NB4 (cell line): ENCODE data around the gene L1CAM.
A peak's percentile ranks its signal among the peaks of the same experiment; 100 is the strongest.
"Not testable (repeated sequence)": the region's sequence is repeated elsewhere in the genome, so short reads cannot be mapped to it uniquely, and the experiment has no call there.

Experiments
- DNase-seq: peaks from one replicate; pipeline ENCODE4 v3.0.0; 2010; ENCODE audit warnings: low read depth
- H3K4me3 ChIP-seq: one replicate; pipeline ENCODE4 v1.5.1; 2011; ENCODE audit warnings: mild to moderate bottlenecking, low read depth, low read length, moderate library complexity
- CTCF ChIP-seq: IDR thresholded peaks from one replicate; pipeline ENCODE4 v1.5.1; 2012; ENCODE audit warnings: low read depth, low read length
- MAX ChIP-seq: IDR thresholded peaks from 2 replicates; pipeline ENCODE4 v1.6.1; 2011; ENCODE audit warnings: low read depth, low read length
- MYC ChIP-seq: IDR thresholded peaks from 2 replicates; pipeline ENCODE4 v1.6.1; 2011; ENCODE audit warnings: low read depth, low read length
- POLR2A ChIP-seq: IDR thresholded peaks from 2 replicates; pipeline ENCODE4 v1.6.1; 2011; ENCODE audit warnings: mild to moderate bottlenecking; ENCODE audit not compliant: insufficient read length; ENCODE audit errors: extremely low read depth

Gene L1CAM

DNA sequence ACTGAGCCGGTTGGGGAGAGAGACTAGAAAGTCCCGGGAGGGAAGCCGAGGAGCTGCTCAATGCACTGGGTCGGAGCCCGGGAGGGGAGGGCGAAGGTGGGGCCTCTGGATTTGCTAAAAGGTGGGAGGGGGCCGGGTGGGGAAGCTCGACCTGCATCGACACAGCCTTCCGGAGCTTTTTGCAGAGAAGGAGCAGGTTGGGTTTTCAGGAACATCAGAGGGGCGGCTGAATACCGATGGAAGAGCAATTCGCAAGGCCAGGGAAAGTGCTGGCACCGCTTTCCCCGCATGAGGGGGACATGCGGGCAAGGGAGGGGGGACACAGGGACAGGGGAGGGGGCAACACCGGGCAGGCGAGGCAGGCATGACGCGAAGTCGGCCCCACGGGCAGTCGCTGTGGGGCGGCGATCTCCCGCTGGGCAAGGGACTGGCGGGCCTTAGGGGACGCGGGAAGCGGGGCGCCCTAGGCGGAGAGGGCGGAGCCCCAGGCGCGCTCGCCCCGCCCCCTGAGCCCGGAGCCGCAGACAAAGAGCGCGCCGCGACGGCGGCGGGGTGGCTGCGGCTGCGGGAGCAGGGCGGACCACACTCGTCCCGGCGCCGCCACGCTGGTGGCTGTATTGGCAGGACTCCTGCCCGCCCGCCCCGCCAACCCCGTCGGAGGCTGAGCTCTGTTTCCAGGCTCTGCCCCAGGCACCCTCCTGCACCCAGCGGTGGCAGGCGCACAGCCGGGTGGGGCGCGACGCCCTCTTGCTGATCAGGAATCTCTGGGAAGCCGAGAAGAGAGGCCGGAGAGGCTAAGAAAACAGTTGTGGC, 67.2 kb downstream of the L1CAM start:
- peak overlapping the region; percentile 16 for H3K4me3 ChIP-seq
- TF ChIP-seq POLR2A = peak; percentile 32
- TF ChIP-seq CTCF = no peak
- peak; percentile 57 for DNase-seq

DNA sequence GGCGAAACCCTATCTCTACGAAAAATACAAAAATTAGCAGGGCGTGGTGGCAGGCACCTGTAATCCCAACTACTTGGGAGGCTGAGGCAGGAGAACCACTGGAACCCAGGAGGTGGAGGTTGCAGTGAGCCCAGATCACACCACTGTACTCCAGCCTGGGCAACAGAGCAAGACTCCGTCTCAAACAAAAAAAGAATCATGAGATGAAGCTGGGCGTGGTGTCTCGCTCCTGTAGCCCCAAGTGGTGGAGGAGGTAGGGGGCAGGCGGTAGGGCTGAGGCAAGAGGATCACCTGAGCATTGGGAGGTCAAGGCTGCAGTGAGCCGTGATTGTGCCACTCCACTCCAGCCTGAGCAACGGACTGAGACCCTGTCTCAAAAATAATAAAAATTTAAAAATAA, 67.9 kb downstream of the L1CAM start:
- H3K4me3 ChIP-seq, DNase-seq: not testable (repeated sequence)

DNA sequence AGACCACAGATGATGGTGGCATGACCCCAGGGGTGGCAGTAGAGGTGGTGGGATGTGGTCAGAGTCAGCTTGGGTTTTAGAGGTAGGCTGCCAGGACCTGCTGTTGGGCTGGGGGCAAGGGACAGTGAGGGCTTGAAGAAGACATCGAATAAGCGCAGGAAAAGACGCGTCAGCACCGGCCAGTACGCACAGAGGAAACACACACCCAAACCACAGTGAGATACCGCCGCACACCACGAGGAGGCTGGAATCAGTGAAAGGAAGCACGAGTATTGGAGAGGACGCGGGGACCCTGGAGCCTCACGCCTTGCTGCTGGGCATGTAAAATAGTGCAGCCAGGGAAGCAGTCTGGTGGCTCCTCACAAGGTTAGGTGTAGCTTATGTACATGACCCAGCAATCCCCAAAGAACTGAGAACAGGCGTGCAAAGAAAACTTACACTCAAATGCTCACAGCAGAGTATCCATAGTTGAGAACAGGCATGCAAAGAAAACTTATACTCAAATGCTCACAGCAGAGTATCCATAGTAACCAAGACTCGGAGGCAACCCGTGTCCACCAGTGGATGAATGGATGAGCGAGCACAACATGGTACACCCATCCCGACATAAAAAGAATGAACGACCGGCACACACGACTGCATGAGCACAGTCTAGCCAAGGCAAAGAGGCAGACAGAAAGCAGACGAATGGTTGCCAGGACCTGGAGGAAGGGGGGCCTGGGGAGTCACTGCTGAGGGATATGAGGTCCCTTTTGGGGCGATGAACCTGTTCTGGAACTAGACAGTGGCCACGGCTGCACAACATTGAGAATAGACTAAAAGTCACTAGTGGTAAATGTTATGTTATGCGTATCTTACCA, 68.9 kb downstream of the L1CAM start:
- DNase-seq = peak; percentile 58
- TF ChIP-seq POLR2A (no peak), MYC (no peak), CTCF (no peak), MAX (no peak)
- no peak overlapping the region for H3K4me3 ChIP-seq

DNA sequence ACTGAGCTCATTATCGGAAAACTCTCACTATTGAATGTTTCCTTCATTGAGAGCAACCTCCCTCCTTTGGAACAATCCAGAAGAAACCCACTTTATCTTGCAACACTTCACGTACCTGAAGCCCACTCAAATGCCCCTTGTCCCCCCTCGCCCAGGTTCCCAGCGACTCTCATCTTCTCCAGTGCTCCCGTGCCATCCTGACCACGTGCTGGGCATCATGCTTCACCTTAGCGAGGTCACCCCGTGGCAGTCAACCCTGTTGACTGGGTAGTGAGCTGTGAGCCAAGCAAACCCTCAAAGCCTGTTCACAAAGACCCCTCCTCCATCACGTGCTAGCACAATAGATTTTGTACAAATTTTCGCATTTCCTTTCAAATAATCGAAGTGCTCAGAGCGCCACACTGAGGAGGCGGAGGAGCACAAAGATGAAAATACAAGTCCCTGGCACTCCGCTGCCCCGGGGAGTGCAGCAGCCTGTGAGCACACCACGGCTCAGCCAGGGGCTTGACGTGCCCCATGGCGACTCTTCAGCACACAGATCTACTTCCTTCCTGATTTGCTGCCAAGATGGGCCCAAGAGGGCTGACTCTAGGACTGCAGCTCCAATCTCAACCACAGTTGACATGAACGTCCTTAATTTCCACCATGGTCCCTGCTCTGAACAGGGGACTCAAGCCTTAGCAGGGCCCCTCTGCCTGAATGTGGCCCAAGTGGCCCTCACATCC, 71.2 kb downstream of the L1CAM start:
- TF ChIP-seq MAX (no peak), POLR2A (no peak), MYC (no peak), CTCF (no peak)
- no peak overlapping the region for H3K4me3 ChIP-seq
- peak; percentile 41 for DNase-seq

DNA sequence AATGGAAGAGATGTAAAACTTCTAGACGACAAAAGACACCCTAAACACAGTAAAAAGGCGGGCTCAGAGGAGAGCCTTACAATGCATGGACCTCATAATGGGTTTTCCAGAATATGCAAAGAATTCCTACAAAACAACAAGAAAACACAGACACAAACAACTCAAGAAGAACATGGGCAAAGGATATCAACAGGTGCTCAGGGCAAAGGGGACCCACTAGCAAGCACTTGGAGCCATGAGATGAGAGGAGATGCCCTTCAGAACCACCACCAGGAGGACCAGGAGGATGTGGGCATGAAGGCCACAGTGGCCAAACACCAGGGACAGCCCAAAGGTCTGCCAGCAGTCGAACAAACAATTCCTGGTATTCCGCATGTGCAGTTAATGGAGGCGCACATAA, 72.8 kb downstream of the L1CAM start:
- no peak for DNase-seq

More for the DNA sequence above, 72.8 kb downstream of the L1CAM start:
- no peak for TF ChIP-seq POLR2A
- no peak for TF ChIP-seq MAX
- TF ChIP-seq MYC = no peak
- no peak for TF ChIP-seq CTCF
- H3K4me3 ChIP-seq = no peak overlapping the region
